ENCODE results near the gene ACBD5.
"Not testable (repeated sequence)": the region's sequence is repeated elsewhere in the genome, so short reads cannot be mapped to it uniquely, and the experiment has no call there.

The ACBD5 gene

DNA sequence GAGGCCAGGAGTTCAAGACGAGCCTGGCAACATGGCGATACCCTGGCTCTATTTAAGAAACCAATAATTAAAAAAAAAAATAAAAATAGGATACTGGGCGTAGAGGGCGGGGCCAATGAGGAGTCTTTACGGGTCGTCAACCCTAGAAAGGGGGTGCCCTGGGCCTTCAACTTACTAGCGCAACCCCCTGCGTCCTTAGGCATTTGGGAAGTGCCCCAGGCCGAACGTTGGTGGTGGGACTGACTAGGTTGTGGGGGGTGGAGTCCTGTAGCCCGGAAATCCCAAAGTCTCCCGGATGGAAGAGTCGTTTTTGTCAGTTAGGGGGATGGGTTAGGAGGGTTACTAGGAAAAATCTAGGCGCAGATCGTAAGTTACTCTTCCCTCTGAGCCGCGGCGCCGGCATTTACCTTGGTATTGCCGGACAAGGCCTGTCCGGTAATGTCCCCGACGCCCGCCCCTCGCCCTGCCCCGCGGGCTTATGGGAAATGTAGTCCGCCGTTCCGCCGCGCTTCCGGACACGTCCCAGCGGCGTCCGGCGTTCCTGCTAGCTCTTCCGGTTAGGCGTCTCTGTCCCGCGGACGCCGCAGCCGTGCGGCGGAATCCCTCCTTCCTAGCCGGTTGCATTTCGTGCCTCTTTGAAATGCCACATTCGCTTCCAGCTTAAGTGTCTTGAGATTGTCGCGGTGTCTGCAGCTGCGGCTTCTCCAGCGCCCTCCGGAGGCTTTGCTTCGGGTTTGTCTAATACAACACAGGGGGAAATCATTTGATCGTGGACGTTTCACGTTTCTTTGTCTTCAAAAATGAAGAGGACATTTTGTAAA is 1.3 kb upstream of the ACBD5 start:
- Histone ChIP-seq H3K27me3 (ENCODE audit: control insufficient read depth in 2 of 2, insufficient read depth in 2 of 2, low read length in 2 of 2) (no peaks in the 10 kb centered on the region), H3K9me3 (ENCODE audit: control insufficient read depth in 2 of 2, low read length in 2 of 2) (no peaks in the 10 kb centered on the region), H3K36me3 (ENCODE audit: control insufficient read depth in 2 of 2, insufficient read depth in 2 of 2, low read length in 2 of 2) (no peaks in the 10 kb centered on the region), H3K27ac (ENCODE audit: low read depth in 2 of 2, low read length in 2 of 2) (peak overlapping the region; percentile 93 to 98), H3K4me1 (ENCODE audit: control insufficient read depth in 2 of 2, insufficient read depth in 2 of 2, low read length in 2 of 2) (peaks cover 21 to 29% of the 10 kb centered on the region in 2 donors), H3K4me3 (ENCODE audit: low read length in 2 of 2) (peak overlapping the region; percentile 83 to 97), H3K9ac (ENCODE audit: low read depth in 1 of 2, low read length in 2 of 2) (peak overlapping the region; percentile 89 to 96)

DNA sequence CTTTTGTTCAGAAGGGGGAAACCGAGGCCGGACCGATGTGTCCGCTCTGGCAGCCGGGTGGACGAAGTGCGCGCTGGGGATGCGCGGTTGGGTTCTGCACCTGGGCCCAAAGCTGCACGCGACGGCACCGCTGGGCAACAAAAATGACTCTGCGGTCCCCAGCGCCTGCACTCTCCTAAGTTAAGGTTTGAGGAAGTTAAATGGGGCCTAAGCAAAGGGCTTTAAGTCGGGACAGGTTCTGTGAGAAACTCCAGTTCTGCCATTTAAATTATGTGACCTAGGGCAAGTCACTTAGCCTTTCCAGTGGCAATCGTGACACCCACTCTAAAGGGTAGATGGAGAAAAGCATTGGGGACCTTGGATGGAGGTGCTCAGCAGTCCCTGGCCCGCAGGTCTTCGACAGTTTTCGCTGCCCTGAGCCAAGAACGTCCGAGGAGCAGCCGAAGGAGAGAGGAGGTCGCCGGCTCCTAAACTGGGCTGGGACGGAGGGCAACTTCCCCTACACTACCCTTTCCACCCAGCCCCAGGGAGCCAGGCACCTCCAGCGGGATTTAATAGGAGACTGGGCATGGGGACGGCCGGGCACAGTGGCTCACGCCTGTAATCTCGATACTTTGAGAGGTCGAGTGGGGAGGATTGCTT is 534 bp upstream of the ACBD5 start:
- Histone ChIP-seq H3K27ac (ENCODE audit: low read depth in 2 of 2, low read length in 2 of 2) (peak overlapping the region; percentile 93 to 98), H3K9me3 (ENCODE audit: control insufficient read depth in 2 of 2, low read length in 2 of 2) (no peaks in the 10 kb centered on the region), H3K36me3 (ENCODE audit: control insufficient read depth in 2 of 2, insufficient read depth in 2 of 2, low read length in 2 of 2) (no peaks in the 10 kb centered on the region), H3K4me3 (ENCODE audit: low read length in 2 of 2) (peak overlapping the region; percentile 83 to 97), H3K9ac (ENCODE audit: low read depth in 1 of 2, low read length in 2 of 2) (peak overlapping the region; percentile 89 to 96), H3K27me3 (ENCODE audit: control insufficient read depth in 2 of 2, insufficient read depth in 2 of 2, low read length in 2 of 2) (no peaks in the 10 kb centered on the region), H3K4me1 (ENCODE audit: control insufficient read depth in 2 of 2, insufficient read depth in 2 of 2, low read length in 2 of 2) (peaks cover 21 to 29% of the 10 kb centered on the region in 2 donors)

DNA sequence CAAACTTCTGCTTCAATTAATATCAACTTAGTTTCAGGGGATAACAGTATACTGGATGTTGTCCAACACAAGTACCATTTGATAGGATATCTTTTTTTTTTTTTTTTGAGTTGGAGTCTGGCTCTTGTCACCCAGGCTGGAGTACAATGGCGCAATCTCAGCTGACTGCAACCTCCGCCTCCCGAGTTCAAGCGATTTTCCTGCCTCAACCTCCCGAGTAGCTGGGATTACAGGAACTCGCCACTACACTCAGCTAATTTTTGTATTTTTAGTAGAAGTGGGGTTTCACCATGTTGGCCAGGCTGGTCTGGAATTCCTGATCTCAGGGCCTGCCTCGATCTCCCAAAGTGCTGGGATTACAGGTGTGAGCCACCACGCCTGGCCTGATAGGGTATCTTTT is 3.1 kb downstream of the ACBD5 start:
- not testable (repeated sequence) for H3K27ac ChIP-seq (ENCODE audit: low read depth in 2 of 2, low read length in 2 of 2); H3K4me3 ChIP-seq (ENCODE audit: low read length in 2 of 2); H3K9ac ChIP-seq (ENCODE audit: low read depth in 1 of 2, low read length in 2 of 2); H3K36me3 ChIP-seq (ENCODE audit: control insufficient read depth in 2 of 2, insufficient read depth in 2 of 2, low read length in 2 of 2); H3K27me3 ChIP-seq (ENCODE audit: control insufficient read depth in 2 of 2, insufficient read depth in 2 of 2, low read length in 2 of 2); H3K9me3 ChIP-seq (ENCODE audit: control insufficient read depth in 2 of 2, low read length in 2 of 2)
- peaks cover 12 to 19% of the 10 kb centered on the region in 2 donors for H3K4me1 ChIP-seq (ENCODE audit: control insufficient read depth in 2 of 2, insufficient read depth in 2 of 2, low read length in 2 of 2)

DNA sequence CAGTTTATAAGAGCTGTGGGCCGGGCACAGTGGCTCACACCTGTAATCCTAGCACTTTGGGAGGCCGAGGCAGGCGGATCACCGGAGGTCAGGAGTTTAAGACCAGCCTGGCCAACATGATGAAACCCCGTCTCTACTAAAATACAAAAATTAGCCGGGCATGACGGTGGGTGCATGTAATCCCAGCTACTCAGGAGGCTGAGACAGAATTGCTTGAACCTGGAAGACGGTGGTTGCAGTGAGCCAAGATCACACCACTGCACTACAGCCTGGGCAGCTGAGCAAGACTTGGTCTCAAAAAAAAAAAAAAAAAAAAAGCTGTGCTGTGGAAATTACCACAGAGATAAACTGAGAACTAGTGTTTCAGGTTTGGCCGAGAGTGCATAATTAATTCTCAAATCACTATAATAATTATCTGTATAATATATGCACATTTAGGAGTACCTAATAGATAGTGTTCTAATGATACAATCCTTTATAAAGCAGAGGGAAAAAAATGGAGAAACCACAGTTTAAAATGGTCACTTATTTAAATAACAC is 3.9 kb downstream of the ACBD5 start:
- not testable (repeated sequence) for H3K36me3 ChIP-seq (ENCODE audit: control insufficient read depth in 2 of 2, insufficient read depth in 2 of 2, low read length in 2 of 2); H3K27ac ChIP-seq (ENCODE audit: low read depth in 2 of 2, low read length in 2 of 2); H3K4me3 ChIP-seq (ENCODE audit: low read length in 2 of 2); H3K9me3 ChIP-seq (ENCODE audit: control insufficient read depth in 2 of 2, low read length in 2 of 2); H3K27me3 ChIP-seq (ENCODE audit: control insufficient read depth in 2 of 2, insufficient read depth in 2 of 2, low read length in 2 of 2); H3K9ac ChIP-seq (ENCODE audit: low read depth in 1 of 2, low read length in 2 of 2)
- H3K4me1 ChIP-seq (ENCODE audit: control insufficient read depth in 2 of 2, insufficient read depth in 2 of 2, low read length in 2 of 2) = peaks cover 12 to 18% of the 10 kb centered on the region in 2 donors

GRCh38 chr10:27235706-27236105 is 4.9 kb downstream of the ACBD5 start:
- Histone ChIP-seq H3K4me1 (ENCODE audit: control insufficient read depth in 2 of 2, insufficient read depth in 2 of 2, low read length in 2 of 2) (peaks cover 6 to 10% of the 10 kb centered on the region in 2 donors), H3K9ac (ENCODE audit: low read depth in 1 of 2, low read length in 2 of 2) (peak overlapping the region in 1 of 2 donors; percentile 6), H3K36me3 (ENCODE audit: control insufficient read depth in 2 of 2, insufficient read depth in 2 of 2, low read length in 2 of 2) (peaks cover 0 to 15% of the 10 kb centered on the region in 2 donors), H3K9me3 (ENCODE audit: control insufficient read depth in 2 of 2, low read length in 2 of 2) (no peaks in the 10 kb centered on the region), H3K27ac (ENCODE audit: low read depth in 2 of 2, low read length in 2 of 2) (no peak overlapping the region), H3K27me3 (ENCODE audit: control insufficient read depth in 2 of 2, insufficient read depth in 2 of 2, low read length in 2 of 2) (no peaks in the 10 kb centered on the region), H3K4me3 (ENCODE audit: low read length in 2 of 2) (no peak overlapping the region)

- no peak overlapping the region for H3K9ac ChIP-seq (ENCODE audit: low read depth in 1 of 2, low read length in 2 of 2)
- H3K27ac ChIP-seq (ENCODE audit: low read depth in 2 of 2, low read length in 2 of 2) = no peak overlapping the region
- no peaks in the 10 kb centered on the region for H3K9me3 ChIP-seq (ENCODE audit: control insufficient read depth in 2 of 2, low read length in 2 of 2)
- peaks cover 8 to 33% of the 10 kb centered on the region in 2 donors for H3K36me3 ChIP-seq (ENCODE audit: control insufficient read depth in 2 of 2, insufficient read depth in 2 of 2, low read length in 2 of 2)
- no peak overlapping the region for H3K4me3 ChIP-seq (ENCODE audit: low read length in 2 of 2)
- no peaks in the 10 kb centered on the region for H3K27me3 ChIP-seq (ENCODE audit: control insufficient read depth in 2 of 2, insufficient read depth in 2 of 2, low read length in 2 of 2)
- H3K4me1 ChIP-seq (ENCODE audit: control insufficient read depth in 2 of 2, insufficient read depth in 2 of 2, low read length in 2 of 2) = peaks cover 0 to 3% of the 10 kb centered on the region in 2 donors
Observed at GRCh38 chr10:27230022-27230421, 10.6 kb downstream of the ACBD5 start.

DNA sequence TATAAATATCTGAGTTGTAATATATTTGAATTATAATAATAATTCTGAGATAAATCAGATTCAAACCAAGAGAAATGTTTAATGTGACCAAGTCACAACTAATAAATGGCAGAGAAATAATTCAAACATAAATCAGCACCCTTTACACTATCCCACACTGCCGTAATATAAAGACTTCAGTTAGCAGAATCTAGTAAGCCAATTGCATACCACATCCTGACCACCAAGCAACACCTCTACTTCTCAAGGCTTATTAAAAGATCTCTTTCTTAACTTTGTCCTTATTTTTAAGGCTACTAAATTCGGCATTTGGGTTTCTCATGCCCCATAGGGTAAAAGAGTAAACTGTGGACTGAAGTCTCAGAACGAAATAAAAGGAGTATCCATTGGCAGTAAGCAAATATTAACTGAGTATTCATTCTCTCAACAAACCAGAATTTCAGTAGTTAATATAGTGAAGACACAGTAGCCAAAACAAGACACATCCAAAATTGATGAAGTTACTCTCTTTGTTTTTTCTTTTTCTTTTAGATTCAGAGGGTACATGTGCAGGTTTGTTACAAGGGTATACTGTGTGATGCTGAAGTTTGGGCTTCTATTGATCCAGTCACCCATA is 14.8 kb downstream of the ACBD5 start:
- H3K4me1 ChIP-seq (ENCODE audit: control insufficient read depth in 2 of 2, insufficient read depth in 2 of 2, low read length in 2 of 2) = no peaks in the 10 kb centered on the region
- H3K27me3 ChIP-seq (ENCODE audit: control insufficient read depth in 2 of 2, insufficient read depth in 2 of 2, low read length in 2 of 2) = no peaks in the 10 kb centered on the region
- no peak overlapping the region for H3K9ac ChIP-seq (ENCODE audit: low read depth in 1 of 2, low read length in 2 of 2)
- no peaks in the 10 kb centered on the region for H3K9me3 ChIP-seq (ENCODE audit: control insufficient read depth in 2 of 2, low read length in 2 of 2)
- no peak overlapping the region for H3K27ac ChIP-seq (ENCODE audit: low read depth in 2 of 2, low read length in 2 of 2)
- H3K36me3 ChIP-seq (ENCODE audit: control insufficient read depth in 2 of 2, insufficient read depth in 2 of 2, low read length in 2 of 2) = peaks cover 19 to 39% of the 10 kb centered on the region in 2 donors
- H3K4me3 ChIP-seq (ENCODE audit: low read length in 2 of 2) = no peak overlapping the region

DNA sequence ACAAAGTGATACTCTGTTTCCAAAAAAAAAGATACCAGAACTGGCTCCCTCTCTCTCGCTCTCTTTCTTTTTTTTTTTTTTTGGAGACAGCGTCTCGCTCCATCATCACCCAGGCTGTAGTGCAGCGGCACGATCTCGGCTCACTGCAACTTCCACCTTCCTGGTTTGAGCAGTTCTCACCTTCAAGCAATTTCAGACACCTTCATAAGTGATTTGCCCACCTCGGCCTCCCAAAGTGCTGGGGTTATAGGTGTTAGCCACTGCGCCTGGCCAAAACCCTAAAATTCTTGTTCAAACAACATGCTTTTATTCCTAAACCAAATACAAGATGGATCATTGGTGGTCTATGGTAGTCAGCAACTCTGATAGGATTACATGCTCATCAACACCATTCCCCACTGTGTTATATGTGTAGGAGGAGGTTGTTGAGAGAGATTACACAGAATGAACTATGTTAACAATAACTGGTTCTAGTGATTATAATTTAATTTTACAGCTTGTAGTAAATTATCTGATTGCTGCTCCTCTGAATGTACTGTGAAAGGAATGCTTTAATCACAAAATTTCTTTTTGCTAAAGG is 15.5 kb downstream of the ACBD5 start:
- no peaks in the 10 kb centered on the region for H3K4me1 ChIP-seq (ENCODE audit: control insufficient read depth in 2 of 2, insufficient read depth in 2 of 2, low read length in 2 of 2)
- peaks cover 24 to 41% of the 10 kb centered on the region in 2 donors for H3K36me3 ChIP-seq (ENCODE audit: control insufficient read depth in 2 of 2, insufficient read depth in 2 of 2, low read length in 2 of 2)
- H3K9me3 ChIP-seq (ENCODE audit: control insufficient read depth in 2 of 2, low read length in 2 of 2) = no peaks in the 10 kb centered on the region
- no peaks in the 10 kb centered on the region for H3K27me3 ChIP-seq (ENCODE audit: control insufficient read depth in 2 of 2, insufficient read depth in 2 of 2, low read length in 2 of 2)
- no peak overlapping the region for H3K9ac ChIP-seq (ENCODE audit: low read depth in 1 of 2, low read length in 2 of 2)
- H3K4me3 ChIP-seq (ENCODE audit: low read length in 2 of 2) = no peak overlapping the region
- no peak overlapping the region for H3K27ac ChIP-seq (ENCODE audit: low read depth in 2 of 2, low read length in 2 of 2)

DNA sequence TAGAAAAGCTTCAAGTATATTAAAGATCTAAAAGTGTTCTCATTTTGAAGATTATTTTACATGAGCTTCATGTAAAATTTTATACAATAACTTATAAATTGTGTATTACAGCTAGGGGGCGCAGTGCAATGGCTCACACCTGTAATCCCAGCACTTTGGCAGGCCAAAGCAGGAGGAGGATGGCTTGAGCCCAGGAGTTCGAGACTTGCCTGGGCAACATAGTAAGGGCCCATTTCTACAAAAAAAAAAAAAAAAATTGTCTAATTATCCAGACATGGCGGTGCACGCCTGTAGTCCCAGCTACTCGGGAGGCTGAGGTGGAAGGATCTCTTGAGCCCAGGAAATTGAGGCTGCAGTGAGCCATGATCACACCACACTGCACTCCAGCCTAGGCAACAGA is 16.6 kb downstream of the ACBD5 start:
- H3K9me3 ChIP-seq (ENCODE audit: control insufficient read depth in 2 of 2, low read length in 2 of 2) = no peaks in the 10 kb centered on the region
- no peak overlapping the region for H3K27ac ChIP-seq (ENCODE audit: low read depth in 2 of 2, low read length in 2 of 2)
- H3K9ac ChIP-seq (ENCODE audit: low read depth in 1 of 2, low read length in 2 of 2) = no peak overlapping the region
- peaks cover 24 to 47% of the 10 kb centered on the region in 2 donors for H3K36me3 ChIP-seq (ENCODE audit: control insufficient read depth in 2 of 2, insufficient read depth in 2 of 2, low read length in 2 of 2)
- no peaks in the 10 kb centered on the region for H3K27me3 ChIP-seq (ENCODE audit: control insufficient read depth in 2 of 2, insufficient read depth in 2 of 2, low read length in 2 of 2)
- no peaks in the 10 kb centered on the region for H3K4me1 ChIP-seq (ENCODE audit: control insufficient read depth in 2 of 2, insufficient read depth in 2 of 2, low read length in 2 of 2)
- H3K4me3 ChIP-seq (ENCODE audit: low read length in 2 of 2) = no peak overlapping the region

Data from mucosa of rectum (tissue), 2 donors.